ENCODE data around the gene TSPY3.
"Not testable (repeated sequence)": the region's sequence is repeated elsewhere in the genome, so short reads cannot be mapped to it uniquely, and the experiment has no call there.

Gene TSPY3, protein sequence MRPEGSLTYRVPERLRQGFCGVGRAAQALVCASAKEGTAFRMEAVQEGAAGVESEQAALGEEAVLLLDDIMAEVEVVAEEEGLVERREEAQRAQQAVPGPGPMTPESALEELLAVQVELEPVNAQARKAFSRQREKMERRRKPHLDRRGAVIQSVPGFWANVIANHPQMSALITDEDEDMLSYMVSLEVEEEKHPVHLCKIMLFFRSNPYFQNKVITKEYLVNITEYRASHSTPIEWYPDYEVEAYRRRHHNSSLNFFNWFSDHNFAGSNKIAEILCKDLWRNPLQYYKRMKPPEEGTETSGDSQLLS

DNA sequence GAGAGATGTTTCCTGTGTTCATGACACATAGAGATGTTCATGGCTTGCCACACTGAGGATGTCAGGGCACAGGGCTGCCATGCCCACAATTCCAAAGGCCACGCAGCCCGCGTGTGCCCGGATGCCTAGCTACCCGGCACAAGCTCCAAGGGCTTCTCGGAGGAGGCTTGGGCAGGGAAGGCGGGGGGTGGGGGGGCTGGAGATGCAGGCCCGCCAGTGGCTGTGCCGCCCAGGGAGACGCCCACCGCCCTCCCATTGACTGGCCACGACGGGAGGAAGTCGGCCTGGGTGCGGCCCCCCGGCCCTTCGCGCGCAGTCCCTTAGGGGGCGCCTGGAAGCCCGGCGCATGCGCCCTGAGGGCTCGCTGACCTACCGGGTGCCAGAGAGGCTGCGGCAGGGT, at the start of gene TSPY3:
TSPY3 (plus strand) TSS at position 301 of the 400 bp plus-strand sequence; CDS start at position 347, 46 bp downstream.
- not testable (repeated sequence) for H3K27me3 Mint-ChIP-seq; H3K27ac Mint-ChIP-seq (ENCODE audit: low read depth); DNase-seq (ENCODE audit: low spot score in 2 of 2); H3K9me3 Mint-ChIP-seq; H3K36me3 Mint-ChIP-seq (ENCODE audit: insufficient read depth); H3K4me1 Mint-ChIP-seq; ATAC-seq (replicated peaks; ENCODE audit: extremely low read depth, poor library complexity, severe bottlenecking); H3K4me3 Mint-ChIP-seq

DNA sequence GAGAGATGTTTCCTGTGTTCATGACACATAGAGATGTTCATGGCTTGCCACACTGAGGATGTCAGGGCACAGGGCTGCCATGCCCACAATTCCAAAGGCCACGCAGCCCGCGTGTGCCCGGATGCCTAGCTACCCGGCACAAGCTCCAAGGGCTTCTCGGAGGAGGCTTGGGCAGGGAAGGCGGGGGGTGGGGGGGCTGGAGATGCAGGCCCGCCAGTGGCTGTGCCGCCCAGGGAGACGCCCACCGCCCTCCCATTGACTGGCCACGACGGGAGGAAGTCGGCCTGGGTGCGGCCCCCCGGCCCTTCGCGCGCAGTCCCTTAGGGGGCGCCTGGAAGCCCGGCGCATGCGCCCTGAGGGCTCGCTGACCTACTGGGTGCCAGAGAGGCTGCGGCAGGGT, 40.7 kb upstream of the TSPY3 start, which contains the start of gene TSPY8:
TSPY8 (plus strand) TSS at position 301 of the 400 bp plus-strand sequence; CDS start at position 347, 46 bp downstream.
- not testable (repeated sequence) for H3K9me3 Mint-ChIP-seq; H3K27me3 Mint-ChIP-seq; ATAC-seq (replicated peaks; ENCODE audit: extremely low read depth, poor library complexity, severe bottlenecking); DNase-seq (ENCODE audit: low spot score in 2 of 2); H3K4me3 Mint-ChIP-seq; H3K4me1 Mint-ChIP-seq; H3K27ac Mint-ChIP-seq (ENCODE audit: low read depth); H3K36me3 Mint-ChIP-seq (ENCODE audit: insufficient read depth)

DNA sequence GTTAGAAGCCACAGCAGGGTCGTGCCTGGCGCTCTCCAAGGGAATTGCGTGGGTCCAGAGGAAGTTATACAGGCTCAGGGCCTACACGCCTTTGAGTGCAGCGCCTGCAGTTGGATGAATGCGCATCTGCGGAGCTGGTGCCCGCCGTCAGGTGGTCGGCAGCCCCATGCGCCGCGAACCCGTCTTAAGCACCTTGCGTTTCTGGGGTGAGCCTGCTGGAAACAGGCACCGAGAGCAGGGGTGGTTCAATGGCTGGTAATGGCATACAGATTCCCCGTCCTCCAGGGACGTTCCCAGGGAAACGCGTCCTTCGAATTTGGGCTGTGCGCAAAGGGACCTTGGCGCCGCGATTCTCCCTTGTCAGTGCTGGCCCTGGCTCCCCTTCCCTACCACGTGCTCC, 1.7 kb upstream of the TSPY3 start:
- H3K4me3 Mint-ChIP-seq; H3K9me3 Mint-ChIP-seq; ATAC-seq (replicated peaks; ENCODE audit: extremely low read depth, poor library complexity, severe bottlenecking); H3K36me3 Mint-ChIP-seq (ENCODE audit: insufficient read depth); H3K27me3 Mint-ChIP-seq; H3K4me1 Mint-ChIP-seq; H3K27ac Mint-ChIP-seq (ENCODE audit: low read depth): not testable (repeated sequence)
- peak in 1 of 2 donors; percentile 11 for DNase-seq (ENCODE audit: low spot score in 2 of 2)

Measured in central memory CD8-positive, alpha-beta T cell (primary cell).